ENCODE measurements around the gene JHY.

Gene JHY

DNA sequence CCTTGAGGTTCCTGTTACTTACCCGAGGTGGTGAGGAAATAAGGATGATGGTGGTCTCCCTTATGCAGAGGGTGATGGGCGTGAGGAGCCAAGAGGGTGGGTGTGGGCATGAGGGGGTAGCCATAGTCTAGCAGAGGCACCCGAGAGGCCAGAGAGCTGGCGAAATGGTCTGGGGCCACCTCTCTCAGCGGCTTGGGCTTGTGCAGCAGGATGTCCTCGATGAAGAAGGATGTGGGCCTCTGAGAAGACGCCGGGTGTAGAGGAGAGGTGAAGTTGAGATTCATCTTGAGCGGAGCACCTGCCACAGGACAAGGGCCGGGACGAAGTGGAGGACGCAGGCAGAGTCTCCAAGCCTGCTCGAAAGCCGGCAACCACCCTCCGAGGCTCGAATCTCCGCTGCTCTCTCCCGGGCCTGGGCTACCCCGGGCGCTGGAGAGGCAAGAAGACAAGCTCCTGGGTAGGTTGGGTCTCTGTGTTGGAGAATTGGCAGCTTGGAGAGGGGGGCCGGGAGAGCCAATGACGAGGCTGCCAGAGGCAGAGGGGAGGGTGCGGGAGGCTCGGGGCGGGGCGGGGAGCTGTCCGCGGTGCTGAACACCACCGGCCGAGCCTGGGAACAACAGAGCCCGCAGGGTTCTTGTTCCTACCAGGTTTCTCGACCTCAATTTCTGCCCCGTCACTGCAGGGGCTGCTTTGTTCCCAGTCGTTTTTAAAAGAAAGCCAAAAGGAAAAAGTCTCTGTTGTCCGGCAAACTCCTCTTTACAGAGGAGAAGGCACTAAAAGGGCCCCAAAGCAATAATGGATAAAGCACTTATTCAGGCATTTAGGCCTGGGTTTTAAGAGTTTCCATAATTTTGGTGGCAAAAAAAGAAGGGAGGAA lies 99.1 kb downstream of the JHY start, which contains the start of gene BSX:
Gene BSX, minus strand, starts transcription at position 447 of the 877 bp plus-strand sequence. Its CDS starts 163 bp downstream, at position 284.
- no peak for TF ChIP-seq Cebpa-rat (IDR thresholded peaks at IDR 0.05)
- peaks cover 0 to 7% (median 0%) of the 10 kb centered on the region in 10 experiments; a peak in 2 of 20 replicates for H3K4me1 ChIP-seq
- no peak within 1 kb of the TSS for H3K9ac ChIP-seq
- peaks cover 0 to 20% (median 0%) of the 10 kb centered on the region in 11 experiments; a peak in 7 of 22 replicates for H4K20me1 ChIP-seq
- H3K4me2 ChIP-seq: peak within 1 kb of the TSS in 9 of 11 experiments; percentile 16 to 78 (median 60); a peak in 16 of 22 replicates
- H3K36me3 ChIP-seq: peaks cover 0 to 5% (median 0%) of the 10 kb centered on the region in 11 experiments; a peak in 1 of 22 replicates
- H3K4me3 ChIP-seq: peak within 1 kb of the TSS in 4 of 10 experiments; percentile 7 to 44 (median 29); a peak in 4 of 20 replicates
- peaks cover 100% of the 10 kb centered on the region in 11 experiments for H3K27me3 ChIP-seq
- H3K9me3 ChIP-seq (replicated peaks in 1 of 11): peaks cover 57 to 74% (median 66%) of the 10 kb centered on the region in 11 experiments
- no peak within 1 kb of the TSS for H3K27ac ChIP-seq

DNA sequence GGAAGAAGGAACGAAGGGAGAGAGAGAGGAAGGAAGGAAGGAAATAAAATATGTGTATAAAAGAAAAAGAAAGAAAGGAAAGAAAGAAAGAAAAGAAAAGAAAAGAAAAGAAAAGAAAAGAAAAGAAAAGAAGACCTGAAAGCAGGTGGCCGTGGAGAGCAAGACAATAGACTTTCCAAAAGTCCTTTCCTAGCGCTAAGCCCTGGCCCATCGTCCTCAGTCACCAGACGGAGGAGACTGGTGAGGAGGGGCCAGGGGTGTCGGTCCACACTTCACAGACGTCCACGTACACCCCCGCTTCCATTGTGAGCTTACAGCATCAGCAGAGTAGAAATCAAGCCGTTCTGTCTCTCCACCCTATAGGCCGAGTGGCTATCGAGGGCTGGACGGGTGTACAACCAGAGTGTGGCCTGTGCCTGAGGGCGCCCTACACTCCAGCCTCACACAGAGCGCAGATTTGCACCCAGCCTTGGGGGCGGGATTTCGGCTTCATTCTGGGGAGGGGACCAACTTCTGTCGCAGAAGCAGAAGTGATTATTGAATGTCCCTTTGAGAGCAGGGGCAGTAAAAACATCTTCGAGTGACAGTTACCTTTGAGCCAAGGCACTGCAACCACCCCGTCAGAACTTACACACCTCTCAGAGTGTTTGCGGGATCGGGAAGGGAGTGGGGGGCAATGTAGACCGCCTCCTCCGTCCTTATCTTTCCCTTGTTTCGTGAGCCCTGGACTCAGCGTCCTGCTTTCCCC lies 101.1 kb downstream of the JHY start:
- peaks cover 0 to 20% (median 0%) of the 10 kb centered on the region in 11 experiments; a peak in 7 of 22 replicates for H4K20me1 ChIP-seq
- TF ChIP-seq Cebpa-rat (IDR thresholded peaks at IDR 0.05): no peak
- no peak overlapping the region for H3K27ac ChIP-seq
- peaks cover 82 to 93% (median 87%) of the 10 kb centered on the region in 11 experiments for H3K27me3 ChIP-seq
- peaks cover 0 to 7% (median 0%) of the 10 kb centered on the region in 10 experiments; a peak in 2 of 20 replicates for H3K4me1 ChIP-seq
- no peaks in the 10 kb centered on the region for H3K36me3 ChIP-seq
- peak overlapping the region in 9 of 10 experiments; percentile 30 to 65 (median 47); a peak in 17 of 20 replicates for H3K4me3 ChIP-seq
- no peak overlapping the region for H3K9ac ChIP-seq
- H3K4me2 ChIP-seq: peak overlapping the region; percentile 22 to 78 (median 45); a peak in 17 of 22 replicates
- H3K9me3 ChIP-seq (replicated peaks in 1 of 11): peaks cover 37 to 55% (median 46%) of the 10 kb centered on the region in 11 experiments

DNA sequence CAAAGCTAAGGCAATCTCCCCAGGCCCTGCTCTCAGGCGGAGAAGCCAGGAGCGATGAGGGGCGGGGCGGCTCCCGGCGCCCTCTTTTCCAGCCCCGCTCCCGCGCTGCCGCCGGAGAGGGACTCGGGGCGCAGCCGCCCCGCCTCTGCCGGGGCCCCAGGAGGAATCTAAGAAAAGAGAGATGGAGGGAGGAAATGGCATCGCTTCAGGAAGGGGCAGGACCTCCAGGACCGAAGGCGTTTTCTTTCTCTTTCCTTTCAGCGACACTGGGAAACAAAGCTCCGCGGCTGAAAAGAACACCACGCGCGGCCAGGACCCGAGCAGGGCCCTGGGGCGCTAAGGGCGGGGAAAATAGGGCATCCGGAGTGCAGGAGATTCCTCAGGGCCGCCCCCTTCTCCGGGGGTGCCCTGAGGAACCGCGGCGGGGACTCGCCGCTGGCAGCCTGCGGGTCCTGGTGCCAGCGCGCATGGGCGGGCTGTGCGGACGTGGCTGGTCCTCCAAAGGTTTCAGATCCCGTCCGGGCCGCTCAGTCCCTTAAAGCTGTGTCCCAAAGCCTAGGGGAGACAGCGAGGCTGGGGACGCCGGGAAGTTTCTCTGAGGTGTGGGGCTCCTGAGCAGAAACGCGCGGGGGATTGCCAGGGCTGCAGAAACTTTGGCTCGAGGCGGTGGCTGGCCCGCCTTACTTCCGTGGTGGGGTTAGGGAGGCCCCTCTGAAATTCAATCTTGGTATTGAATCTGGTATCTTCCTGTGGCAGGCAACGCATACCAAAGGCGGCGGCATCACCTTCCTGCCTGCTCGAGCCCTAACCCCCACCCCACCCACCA lies 101.8 kb downstream of the JHY start:
- Histone ChIP-seq H3K9ac (no peak overlapping the region), H3K27me3 (peaks cover 74 to 85% (median 79%) of the 10 kb centered on the region in 11 experiments), H3K36me3 (no peaks in the 10 kb centered on the region), H3K4me3 (peak overlapping the region in 9 of 10 experiments; percentile 30 to 65 (median 47); a peak in 19 of 20 replicates), H3K9me3 (replicated peaks in 1 of 11) (peaks cover 29 to 47% (median 38%) of the 10 kb centered on the region in 11 experiments), H4K20me1 (peaks cover 0 to 20% (median 0%) of the 10 kb centered on the region in 11 experiments; a peak in 7 of 22 replicates), H3K4me2 (peak overlapping the region; percentile 22 to 78 (median 45); a peak in 19 of 22 replicates), H3K27ac (no peak overlapping the region), H3K4me1 (peaks cover 0 to 7% (median 0%) of the 10 kb centered on the region in 10 experiments; a peak in 2 of 20 replicates)
- TF ChIP-seq Cebpa-rat (IDR thresholded peaks at IDR 0.05): no peak

DNA sequence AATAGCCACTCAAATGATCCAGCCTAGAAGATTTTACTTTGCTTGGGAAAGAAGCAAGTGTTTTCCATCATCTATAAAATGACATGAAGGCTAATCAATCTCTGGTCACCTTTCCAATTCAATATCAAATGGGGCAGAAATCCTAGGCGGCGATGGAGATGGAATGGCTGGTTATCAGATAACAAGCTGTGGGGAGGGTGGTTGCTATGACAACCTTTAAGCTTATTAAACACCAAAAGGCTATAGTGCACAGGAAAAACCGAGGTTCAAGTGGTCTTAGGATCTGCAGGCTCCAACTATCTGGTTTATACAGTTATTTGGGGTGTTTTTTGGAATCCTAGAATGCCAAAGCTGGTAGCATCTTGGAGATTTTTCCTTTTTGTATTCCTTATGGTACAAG lies 113.0 kb downstream of the JHY start:
- H3K27ac ChIP-seq: no peak overlapping the region
- H3K27me3 ChIP-seq: no peaks in the 10 kb centered on the region
- TF ChIP-seq Cebpa-rat (IDR thresholded peaks at IDR 0.05): no peak
- no peak overlapping the region for H3K4me2 ChIP-seq
- no peak overlapping the region for H3K4me3 ChIP-seq
- H3K9me3 ChIP-seq (replicated peaks in 1 of 11): no peaks in the 10 kb centered on the region
- H3K9ac ChIP-seq: no peak overlapping the region
- H3K36me3 ChIP-seq: no peaks in the 10 kb centered on the region
- H4K20me1 ChIP-seq: no peaks in the 10 kb centered on the region
- no peaks in the 10 kb centered on the region for H3K4me1 ChIP-seq

DNA sequence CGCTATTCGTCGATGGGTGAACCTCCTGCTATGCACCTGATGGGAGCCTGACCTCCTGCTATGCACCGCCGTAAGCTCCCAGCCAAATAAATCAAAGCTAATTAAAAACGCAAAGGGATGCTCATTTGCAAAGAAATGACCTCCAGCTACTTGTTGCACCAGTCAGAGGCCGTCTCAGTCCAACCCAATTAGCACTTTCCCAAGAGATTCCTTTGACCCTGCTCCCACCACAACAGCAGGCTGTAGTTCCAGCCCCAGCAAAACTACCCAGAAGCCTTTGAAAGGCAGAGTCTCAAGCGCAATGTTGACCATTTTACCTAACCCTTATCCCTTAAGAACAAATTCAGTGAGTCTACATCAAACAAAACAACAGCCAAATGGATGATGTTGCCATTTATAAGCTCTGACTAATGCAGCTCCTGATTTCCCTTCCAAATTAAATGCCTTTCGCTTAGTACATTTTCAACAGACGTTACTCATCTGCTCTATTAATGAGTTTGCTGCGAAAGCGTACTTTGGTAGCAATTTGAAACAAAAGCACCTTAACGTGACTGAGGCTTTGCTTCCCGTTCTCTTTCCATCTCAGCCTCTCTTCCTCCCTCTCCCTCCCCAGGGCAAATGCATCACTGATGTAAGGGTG lies 116.3 kb downstream of the JHY start:
- H3K27me3 ChIP-seq: no peaks in the 10 kb centered on the region
- no peaks in the 10 kb centered on the region for H3K36me3 ChIP-seq
- H3K4me1 ChIP-seq: no peaks in the 10 kb centered on the region
- no peak overlapping the region for H3K27ac ChIP-seq
- no peak for TF ChIP-seq Cebpa-rat (IDR thresholded peaks at IDR 0.05)
- H3K9ac ChIP-seq: no peak overlapping the region
- H3K4me3 ChIP-seq: no peak overlapping the region
- no peak overlapping the region for H3K4me2 ChIP-seq
- H3K9me3 ChIP-seq (replicated peaks in 1 of 11): no peaks in the 10 kb centered on the region
- H4K20me1 ChIP-seq: no peaks in the 10 kb centered on the region

DNA sequence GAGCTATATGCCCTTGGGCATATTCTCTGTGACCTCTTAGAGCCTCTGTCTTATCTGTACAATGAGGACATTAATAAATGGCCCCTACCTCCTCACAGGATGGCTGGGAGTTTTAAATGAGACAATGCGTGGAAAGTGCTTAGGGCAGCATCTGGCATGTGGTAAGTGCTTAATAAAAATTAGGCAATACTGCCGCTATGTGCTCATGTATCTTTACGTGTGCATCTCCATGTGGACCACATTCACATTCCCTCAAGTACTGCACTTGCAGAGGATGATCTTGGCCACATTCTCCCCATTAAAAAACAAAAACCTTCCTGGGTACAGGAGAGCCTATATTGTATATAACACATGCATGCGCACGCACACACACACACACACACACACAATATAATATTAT lies 118.2 kb downstream of the JHY start:
- no peaks in the 10 kb centered on the region for H3K36me3 ChIP-seq
- H4K20me1 ChIP-seq: no peaks in the 10 kb centered on the region
- no peak overlapping the region for H3K4me2 ChIP-seq
- TF ChIP-seq Cebpa-rat (IDR thresholded peaks at IDR 0.05): no peak
- H3K27ac ChIP-seq: no peak overlapping the region
- no peaks in the 10 kb centered on the region for H3K4me1 ChIP-seq
- H3K9me3 ChIP-seq (replicated peaks in 1 of 11): no peaks in the 10 kb centered on the region
- H3K4me3 ChIP-seq: no peak overlapping the region
- no peaks in the 10 kb centered on the region for H3K27me3 ChIP-seq
- H3K9ac ChIP-seq: no peak overlapping the region

DNA sequence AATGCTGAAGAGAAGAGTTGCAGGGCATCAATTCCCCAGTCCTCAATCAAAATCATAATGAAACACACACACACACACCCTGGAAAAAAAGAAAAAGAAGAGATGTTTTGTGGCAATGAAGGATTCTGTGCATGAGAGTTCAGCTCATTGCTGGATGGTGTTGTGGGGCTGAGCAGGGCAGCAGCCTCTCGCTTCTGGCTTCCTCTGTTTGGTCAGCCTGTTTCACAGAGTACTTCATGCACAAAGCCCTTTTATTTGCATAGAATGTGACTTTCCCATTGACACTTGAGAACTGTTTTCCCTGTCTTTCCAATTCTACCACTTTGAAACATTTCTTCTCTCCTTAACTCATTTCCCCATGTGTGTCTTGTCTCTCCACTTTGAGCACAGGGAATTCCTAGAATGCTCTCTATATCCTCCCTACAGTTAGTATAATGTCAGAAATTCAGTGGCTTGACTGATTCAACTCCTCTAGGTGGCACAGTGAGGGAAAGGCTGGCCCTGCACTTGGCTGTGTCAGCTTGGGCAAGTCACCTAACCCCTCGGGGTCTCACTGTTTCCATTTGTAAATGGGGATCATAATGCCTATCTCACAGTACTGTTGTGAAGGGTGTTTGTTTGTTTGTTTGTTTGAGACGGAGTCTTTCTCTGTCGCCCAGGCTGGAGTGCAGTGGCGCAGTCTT lies 124.4 kb downstream of the JHY start:
- no peak overlapping the region for H3K4me2 ChIP-seq
- H4K20me1 ChIP-seq: no peaks in the 10 kb centered on the region
- H3K9me3 ChIP-seq (replicated peaks in 1 of 11): no peaks in the 10 kb centered on the region
- H3K9ac ChIP-seq: no peak overlapping the region
- no peaks in the 10 kb centered on the region for H3K4me1 ChIP-seq
- no peak overlapping the region for H3K4me3 ChIP-seq
- no peak for TF ChIP-seq Cebpa-rat (IDR thresholded peaks at IDR 0.05)
- no peaks in the 10 kb centered on the region for H3K36me3 ChIP-seq
- no peaks in the 10 kb centered on the region for H3K27me3 ChIP-seq
- H3K27ac ChIP-seq: no peak overlapping the region

All from BLaER1 treated with 17β-estradiol and CSF1 and Interleukin-3, amounts not matched to agents 10 nM and 100 nM (cell line).